HL-60 (cell line): Measurements from ENCODE around the gene ZFP57.

Source experiments
- CTCF ChIP-seq: IDR thresholded peaks from one replicate; pipeline ENCODE4 v1.5.1; 2011; ENCODE audit warnings: low read length, control low read depth, inconsistent platforms; ENCODE audit not compliant: insufficient read depth
- REST ChIP-seq: IDR thresholded peaks from 2 replicates; pipeline ENCODE4 v1.6.1; 2012; ENCODE audit warnings: low read depth; ENCODE audit not compliant: insufficient replicate concordance
- SPI1 ChIP-seq: IDR thresholded peaks from 2 replicates; pipeline ENCODE4 v1.6.1; 2012; ENCODE audit warnings: low read depth, mild to moderate bottlenecking, borderline replicate concordance

GRCh38 chr6:29720863-29721262, 39.9 kb upstream of the ZFP57 start:
- no peak for TF ChIP-seq CTCF
- TF ChIP-seq REST: no peak
- no peak for TF ChIP-seq SPI1
